Keratinocyte (primary cell): ENCODE data around the gene TEX261.

ENCODE experiments used
- CTCF ChIP-seq, 3 experiments: IDR thresholded peaks in 1 of 3; conservative IDR thresholded peaks in 1 of 3; optimal IDR thresholded peaks in 1 of 3; 2 replicates in 2 of 3; 3 replicates in 1 of 3; pipeline versions ENCODE3 to v1.5.1; 2011; ENCODE audit warnings: low read length in 3 of 3, mild to moderate bottlenecking in 3 of 3, moderate library complexity in 2 of 3, control low read depth in 1 of 3, inconsistent platforms in 1 of 3; ENCODE audit not compliant: insufficient read depth in 2 of 3; ENCODE audit errors: extremely low read depth in 1 of 3
- EZH2 ChIP-seq: IDR thresholded peaks from one replicate; pipeline ENCODE4 v1.6.1; 2012; ENCODE audit warnings: inconsistent platforms, mild to moderate bottlenecking, low read length, moderate library complexity

- TF ChIP-seq CTCF (optimal IDR thresholded peaks at IDR 0.05 in 1 of 3, IDR thresholded peaks at IDR 0.05 in 1 of 3, conservative IDR thresholded peaks at IDR 0.05 in 1 of 3; ENCODE audit: extremely low read depth in 1 of 3, insufficient read depth in 2 of 3, low read length in 3 of 3), result no peak
- TF ChIP-seq EZH2, result no peak
These were observed 17.0 kb downstream of the TEX261 start for GRCh38 chr2:70977605-70978205.
